ENCODE results near the gene INHBC. TPM values are rescaled to one million over a fixed set of nuclear protein-coding genes. Genes with fewer than 3 reads are reported as not detected.

The INHBC gene
- polyA plus RNA-seq, 3 donors: 0.14 to 0.21 (median 0.20) TPM

GRCh38 chr12:57452937-57453509, 18.4 kb downstream of the INHBC start:
- no peak for DNase-seq (ENCODE audit: low read depth in 3 of 3, low spot score in 2 of 3)

GRCh38 chr12:57454213-57454565, 19.6 kb downstream of the INHBC start:
- no peak for DNase-seq (ENCODE audit: low read depth in 3 of 3, low spot score in 2 of 3)

DNA sequence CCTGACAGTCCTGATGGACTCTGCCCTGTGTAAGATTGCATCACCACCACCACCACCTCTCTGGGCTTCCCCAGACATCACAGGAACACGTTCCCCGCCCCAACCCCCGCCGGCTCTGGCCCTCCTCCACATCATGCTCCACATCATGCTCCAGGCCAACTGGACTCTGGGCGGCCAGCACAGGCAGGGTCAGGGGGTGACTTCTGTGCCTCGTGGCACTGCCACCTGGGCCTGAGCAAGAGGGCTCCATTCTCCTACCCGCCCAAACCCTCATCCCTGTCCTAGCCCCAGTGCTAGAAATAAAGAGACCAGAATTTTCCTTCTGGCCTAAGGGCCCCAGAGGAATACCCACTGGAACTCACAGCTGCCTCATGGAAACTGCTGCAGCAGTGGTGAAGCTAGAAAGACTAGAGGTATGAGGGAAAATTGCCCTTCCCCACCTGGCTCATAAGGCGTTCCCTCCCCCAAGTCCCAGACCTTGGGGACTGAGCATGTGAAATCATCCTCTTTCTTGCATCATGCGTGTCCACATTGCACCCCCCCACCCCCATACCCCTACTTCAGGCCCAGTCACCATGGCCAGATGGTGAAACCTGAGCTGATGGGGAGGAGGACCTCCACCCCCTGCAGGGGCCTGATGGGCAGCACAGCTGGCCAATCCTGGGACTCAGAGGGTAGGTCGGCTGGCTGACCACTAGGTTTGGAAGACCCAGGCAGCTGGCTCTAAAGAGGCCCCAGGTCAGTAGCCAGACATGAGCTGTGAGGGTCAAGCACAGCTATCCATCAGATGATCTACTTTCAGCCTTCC, 20.2 kb downstream of the INHBC start, which contains the start of gene INHBE:
Gene INHBE, plus strand, starts transcription at position 742 of the 808 bp plus-strand sequence. CDS start 230 bp downstream, outside the sequence.
- DNase-seq (ENCODE audit: low read depth in 3 of 3, low spot score in 2 of 3): no peak

GRCh38 chr12:57455374-57456144, 21.0 kb downstream of the INHBC start:
- DNase-seq (ENCODE audit: low read depth in 3 of 3, low spot score in 2 of 3): no peak

DNA sequence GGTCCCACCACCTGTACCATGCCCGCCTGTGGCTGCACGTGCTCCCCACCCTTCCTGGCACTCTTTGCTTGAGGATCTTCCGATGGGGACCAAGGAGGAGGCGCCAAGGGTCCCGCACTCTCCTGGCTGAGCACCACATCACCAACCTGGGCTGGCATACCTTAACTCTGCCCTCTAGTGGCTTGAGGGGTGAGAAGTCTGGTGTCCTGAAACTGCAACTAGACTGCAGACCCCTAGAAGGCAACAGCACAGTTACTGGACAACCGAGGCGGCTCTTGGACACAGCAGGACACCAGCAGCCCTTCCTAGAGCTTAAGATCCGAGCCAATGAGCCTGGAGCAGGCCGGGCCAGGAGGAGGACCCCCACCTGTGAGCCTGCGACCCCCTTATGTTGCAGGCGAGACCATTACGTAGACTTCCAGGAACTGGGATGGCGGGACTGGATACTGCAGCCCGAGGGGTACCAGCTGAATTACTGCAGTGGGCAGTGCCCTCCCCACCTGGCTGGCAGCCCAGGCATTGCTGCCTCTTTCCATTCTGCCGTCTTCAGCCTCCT, 21.6 kb downstream of the INHBC start:
- no peak for DNase-seq (ENCODE audit: low read depth in 3 of 3, low spot score in 2 of 3)

GRCh38 chr12:57456737-57457490, 22.3 kb downstream of the INHBC start:
- no peak for DNase-seq (ENCODE audit: low read depth in 3 of 3, low spot score in 2 of 3)

- DNase-seq (ENCODE audit: low read depth in 3 of 3, low spot score in 2 of 3): no peak
Observed at GRCh38 chr12:57458665-57459054, 24.1 kb downstream of the INHBC start.

GRCh38 chr12:57459055-57459749, 24.6 kb downstream of the INHBC start:
- peak; percentile 94 to 95 (median 95) for DNase-seq (ENCODE audit: low read depth in 3 of 3, low spot score in 2 of 3)

DNA sequence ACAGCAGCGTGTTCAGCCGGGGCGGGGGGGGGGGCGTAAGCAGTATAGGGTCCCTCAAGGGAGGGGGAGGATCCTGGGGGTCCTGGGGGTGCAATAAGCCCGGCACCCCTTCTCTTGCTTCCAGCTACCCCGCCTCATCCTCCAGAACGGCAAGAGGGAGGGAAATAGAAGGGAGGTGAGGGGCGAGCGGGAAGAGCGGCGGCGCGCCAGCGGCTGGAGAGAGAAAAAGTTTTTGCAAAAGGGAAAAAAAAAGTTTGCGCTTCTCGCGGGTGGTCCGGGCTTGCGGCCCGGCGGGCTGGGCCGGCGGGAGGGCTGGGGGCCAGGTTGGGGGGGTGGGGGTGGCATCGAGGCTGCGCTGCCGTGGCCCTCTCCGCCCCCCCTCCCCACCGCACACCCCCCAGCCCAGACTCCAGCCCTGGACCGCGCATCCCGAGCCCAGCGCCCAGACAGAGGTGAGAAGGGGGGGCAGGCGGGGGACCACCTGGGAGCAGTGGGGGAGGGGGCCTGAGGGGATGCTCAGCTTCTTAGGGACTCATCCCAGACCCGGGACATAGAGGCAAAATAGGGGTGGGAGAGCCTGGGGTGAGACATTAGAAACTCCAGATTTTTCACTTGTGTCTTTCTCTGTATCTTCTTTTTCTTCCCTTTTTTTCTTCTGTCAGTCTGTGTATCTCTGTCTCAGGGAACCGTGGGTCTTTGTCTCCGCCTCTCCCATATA, 25.3 kb downstream of the INHBC start, which contains the start of gene GLI1:
Gene GLI1, plus strand, starts transcription at position 36 of the 718 bp plus-strand sequence. CDS start 3,907 bp downstream, outside the sequence.
- DNase-seq (ENCODE audit: low read depth in 3 of 3, low spot score in 2 of 3): peak in 1 of 3 donors; percentile 40

GRCh38 chr12:57460468-57460784, 25.8 kb downstream of the INHBC start:
- no peak for DNase-seq (ENCODE audit: low read depth in 3 of 3, low spot score in 2 of 3)

DNA sequence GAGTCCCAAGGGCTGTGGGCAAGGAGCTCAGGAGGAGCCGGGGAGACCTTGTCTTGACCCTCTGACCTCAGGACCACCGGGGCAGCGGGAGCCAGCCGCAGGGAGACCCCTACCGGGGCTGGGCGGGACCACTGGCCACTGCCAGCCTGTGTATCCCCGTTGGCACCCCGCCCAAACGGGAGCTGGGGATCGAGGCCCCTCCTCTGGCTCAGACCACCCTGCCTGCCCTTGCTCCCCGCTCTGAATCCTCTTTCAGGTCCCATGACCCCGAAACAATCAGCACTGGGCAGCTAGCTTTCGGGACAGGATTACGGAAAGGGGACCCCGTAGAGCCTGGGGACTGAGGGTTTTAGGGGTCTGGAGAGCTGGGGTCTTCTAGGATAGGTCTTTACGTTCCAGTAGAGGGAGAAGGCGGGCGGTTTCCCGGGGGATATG, 26.3 kb downstream of the INHBC start:
- DNase-seq (ENCODE audit: low read depth in 3 of 3, low spot score in 2 of 3): no peak

- peak in 2 of 3 donors; percentile 67 for DNase-seq (ENCODE audit: low read depth in 3 of 3, low spot score in 2 of 3)
Observed at GRCh38 chr12:57461276-57461916, 26.8 kb downstream of the INHBC start.

GRCh38 chr12:57461917-57462250, 27.3 kb downstream of the INHBC start:
- no peak for DNase-seq (ENCODE audit: low read depth in 3 of 3, low spot score in 2 of 3)

- DNase-seq (ENCODE audit: low read depth in 3 of 3, low spot score in 2 of 3): peak; percentile 81 to 87 (median 87)
Observed at GRCh38 chr12:57462251-57462911, 27.8 kb downstream of the INHBC start.

DNA sequence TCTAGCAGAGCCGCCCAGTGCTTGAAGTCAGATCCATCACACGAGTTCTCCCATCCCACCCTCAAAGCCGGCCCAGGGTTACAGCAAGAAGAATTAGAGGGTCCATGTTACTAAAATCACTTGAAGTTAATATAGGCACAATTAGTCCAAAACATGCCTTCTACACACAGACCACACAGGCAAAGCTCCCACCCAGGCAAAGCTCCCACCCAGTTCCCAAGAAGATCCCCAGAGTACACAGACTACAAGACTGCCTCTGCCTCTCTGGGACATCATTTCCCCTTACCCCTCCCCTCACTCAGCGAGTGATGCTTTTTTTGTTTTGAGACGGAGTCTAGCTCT, 28.3 kb downstream of the INHBC start:
- DNase-seq (ENCODE audit: low read depth in 3 of 3, low spot score in 2 of 3): no peak

- no peak for DNase-seq (ENCODE audit: low read depth in 3 of 3, low spot score in 2 of 3)
Observed at GRCh38 chr12:57464569-57464968, 30.0 kb downstream of the INHBC start.

DNA sequence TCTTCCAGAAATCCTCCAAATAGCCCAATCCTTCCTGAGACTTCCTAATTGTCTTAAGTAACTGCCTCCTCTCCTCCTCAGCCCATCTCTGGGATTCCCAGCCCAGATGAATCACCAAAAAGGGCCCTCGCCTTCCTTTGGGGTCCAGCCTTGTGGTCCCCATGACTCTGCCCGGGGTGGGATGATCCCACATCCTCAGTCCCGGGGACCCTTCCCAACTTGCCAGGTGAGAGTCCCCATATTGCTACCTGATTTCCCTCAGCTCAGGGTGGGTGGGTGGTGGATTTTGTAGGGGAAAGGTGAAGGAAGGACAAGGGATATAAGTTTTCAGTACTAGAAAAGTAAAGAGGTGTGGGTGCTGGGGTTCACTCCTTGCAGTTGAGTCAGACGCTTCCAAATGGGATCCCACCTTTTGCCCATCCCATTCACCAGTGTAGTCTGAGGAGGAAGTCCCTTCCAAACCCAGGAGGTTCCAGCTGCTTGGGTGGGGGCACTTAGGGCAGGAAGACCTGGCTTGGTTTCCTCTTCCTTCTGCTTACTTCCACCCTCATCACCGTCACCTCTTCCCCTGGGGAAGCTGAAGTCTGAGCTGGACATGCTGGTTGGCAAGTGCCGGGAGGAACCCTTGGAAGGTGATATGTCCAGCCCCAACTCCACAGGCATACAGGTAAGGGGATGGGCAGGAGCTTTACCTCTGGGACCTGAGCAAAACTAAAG, 30.6 kb downstream of the INHBC start:
- DNase-seq (ENCODE audit: low read depth in 3 of 3, low spot score in 2 of 3): no peak

Measured in right renal cortex interstitium (tissue), 3 donors.